SK-N-SH (cell line): ENCODE data around the gene ACAP3.

Experiments used
- CTCF ChIP-seq: fragments of 200-600 bp; sonication (generic); IDR thresholded peaks from 2 replicates; pipeline ENCODE4 v1.6.1; 2017; ENCODE audit warnings: antibody characterized with exemption, mild to moderate bottlenecking, moderate library complexity
- EP300 ChIP-seq, 2 experiments: IDR thresholded peaks; 2 replicates each; pipeline versions ENCODE4 v1.4.0 to v1.6.1; 2012; ENCODE audit warnings: borderline replicate concordance in 1 of 2, low read depth in 1 of 2, low read length in 1 of 2
- FOSL2 ChIP-seq: IDR thresholded peaks from 2 replicates; pipeline ENCODE4 v1.4.0; 2012; ENCODE audit warnings: low read depth, mild to moderate bottlenecking, moderate library complexity, borderline replicate concordance
- JUND ChIP-seq: IDR thresholded peaks from 2 replicates; pipeline ENCODE4 v1.4.0; 2012
- MXI1 ChIP-seq: IDR thresholded peaks from 2 replicates; pipeline ENCODE4 v1.6.1; 2012; ENCODE audit warnings: mild to moderate bottlenecking, low read depth, low read length, improper control_type of control experiment
- NFIC ChIP-seq: IDR thresholded peaks from 2 replicates; pipeline ENCODE4 v1.4.0; 2012; ENCODE audit warnings: borderline replicate concordance
- RFX5 ChIP-seq: IDR thresholded peaks from 2 replicates; pipeline ENCODE4 v1.6.1; 2012; ENCODE audit warnings: mild to moderate bottlenecking, improper control_type of control experiment, low read length
- TAF1 ChIP-seq: IDR thresholded peaks from 2 replicates; pipeline ENCODE4 v1.6.1; 2012; ENCODE audit warnings: low read depth, mild to moderate bottlenecking, low read length, moderate library complexity, borderline replicate concordance
- TCF12 ChIP-seq: IDR thresholded peaks from 2 replicates; pipeline ENCODE4 v1.4.0; 2012

- TF ChIP-seq EP300 (IDR thresholded peaks at IDR 0.05; ENCODE audit: borderline replicate concordance in 1 of 2, low read depth in 1 of 2, low read length in 1 of 2): no peak
- TF ChIP-seq TCF12: no peak
- no peak for TF ChIP-seq CTCF
- no peak for TF ChIP-seq JUND
- no peak for TF ChIP-seq FOSL2
- no peak for TF ChIP-seq RFX5
- no peak for TF ChIP-seq TAF1
- no peak for TF ChIP-seq MXI1
- no peak for TF ChIP-seq NFIC
These were observed 47.7 kb downstream of the ACAP3 start for GRCh38 chr1:1259951-1260600.
